ENCODE measurements around the gene RAD51B. TPM values are rescaled to one million over a fixed set of nuclear protein-coding genes. Genes with fewer than 3 reads are reported as not detected.

RAD51B gene
- polyA plus RNA-seq, 3 donors = 3.6 to 11.6 (median 9.4) TPM

GRCh38 chr14:68404146-68404527 is 584.6 kb downstream of the RAD51B start:
- Histone ChIP-seq H4K20me1 (ENCODE audit: insufficient read depth, low read length) (no peaks in the 10 kb centered on the region), H3K27me3 (ENCODE audit: control insufficient read depth in 2 of 2, insufficient read depth in 2 of 2, low read length in 2 of 2) (no peaks in the 10 kb centered on the region), H3K9ac (ENCODE audit: insufficient read depth, low read length, poor library complexity, severe bottlenecking) (no peak overlapping the region), H2AFZ (ENCODE audit: insufficient read depth, low read depth, low read length, poor library complexity, severe bottlenecking) (no peak overlapping the region), H3K9me3 (replicated peaks in 1 of 2; ENCODE audit: control insufficient read depth in 1 of 2, insufficient read depth in 1 of 2, low read length in 2 of 2) (no peaks in the 10 kb centered on the region), H3K4me1 (ENCODE audit: control insufficient read depth in 1 of 2, insufficient read depth in 2 of 2, low read length in 2 of 2) (peaks cover 5 to 6% of the 10 kb centered on the region in 2 donors), H3K36me3 (replicated peaks in 1 of 2; ENCODE audit: control insufficient read depth in 1 of 2, insufficient read depth in 2 of 2, low read length in 2 of 2) (no peaks in the 10 kb centered on the region), H3K27ac (ENCODE audit: low read depth in 1 of 2, low read length in 2 of 2) (no peak overlapping the region), H3K79me2 (ENCODE audit: insufficient read depth, low read length) (no peaks in the 10 kb centered on the region), H3K4me2 (replicated peaks; ENCODE audit: extremely low read depth, low read length, poor library complexity, severe bottlenecking) (no peak overlapping the region), H3K4me3 (replicated peaks in 1 of 3; ENCODE audit: low read depth in 2 of 3, low read length in 3 of 3) (no peak overlapping the region)
- Mint-ChIP-seq H3K4me3 (no peak overlapping the region), H3K27me3 (ENCODE audit: low read depth in 3 of 3) (peaks cover 0 to 3% (median 1%) of the 10 kb centered on the region in 3 donors), H3K27ac (peak overlapping the region in 1 of 7 donors; percentile 76), H3K36me3 (peaks cover 0 to 4% of the 10 kb centered on the region in 2 donors), H3K9me3 (no peaks in the 10 kb centered on the region), H3K4me1 (peaks cover 26% of the 10 kb centered on the region)
- no peak for TF ChIP-seq CTCF (IDR thresholded peaks at IDR 0.05)
- no CpG with 5 or more reads among the region's 1 CpG for WGBS (ENCODE audit: insufficient coverage)
- intact Hi-C loops (cut with micrococcal nuclease) = no loop called here
- DNase-seq = peak in 1 of 3 donors; percentile 16

GRCh38 chr14:68404652-68405183 is 585.1 kb downstream of the RAD51B start:
- TF ChIP-seq CTCF (IDR thresholded peaks at IDR 0.05) = no peak
- no peak for DNase-seq
- 75% methylated on average over 2 of the region's 5 CpGs for WGBS (ENCODE audit: insufficient coverage)
- Histone ChIP-seq H3K36me3 (replicated peaks in 1 of 2; ENCODE audit: control insufficient read depth in 1 of 2, insufficient read depth in 2 of 2, low read length in 2 of 2) (no peaks in the 10 kb centered on the region), H3K4me3 (replicated peaks in 1 of 3; ENCODE audit: low read depth in 2 of 3, low read length in 3 of 3) (no peak overlapping the region), H3K9ac (ENCODE audit: insufficient read depth, low read length, poor library complexity, severe bottlenecking) (no peak overlapping the region), H3K4me2 (replicated peaks; ENCODE audit: extremely low read depth, low read length, poor library complexity, severe bottlenecking) (no peak overlapping the region), H3K9me3 (replicated peaks in 1 of 2; ENCODE audit: control insufficient read depth in 1 of 2, insufficient read depth in 1 of 2, low read length in 2 of 2) (no peaks in the 10 kb centered on the region), H2AFZ (ENCODE audit: insufficient read depth, low read depth, low read length, poor library complexity, severe bottlenecking) (no peak overlapping the region), H4K20me1 (ENCODE audit: insufficient read depth, low read length) (no peaks in the 10 kb centered on the region), H3K27me3 (ENCODE audit: control insufficient read depth in 2 of 2, insufficient read depth in 2 of 2, low read length in 2 of 2) (no peaks in the 10 kb centered on the region), H3K27ac (ENCODE audit: low read depth in 1 of 2, low read length in 2 of 2) (no peak overlapping the region), H3K79me2 (ENCODE audit: insufficient read depth, low read length) (no peaks in the 10 kb centered on the region), H3K4me1 (ENCODE audit: control insufficient read depth in 1 of 2, insufficient read depth in 2 of 2, low read length in 2 of 2) (peaks cover 11% of the 10 kb centered on the region in 2 donors)
- Mint-ChIP-seq H3K9me3 (peaks cover 0 to 2% (median 0%) of the 10 kb centered on the region in 7 donors), H3K36me3 (peaks cover 0 to 6% of the 10 kb centered on the region in 2 donors), H3K27ac (peak overlapping the region in 3 of 7 donors; percentile 16 to 76 (median 42)), H3K27me3 (ENCODE audit: low read depth in 3 of 3) (peaks cover 0 to 3% (median 1%) of the 10 kb centered on the region in 3 donors), H3K4me1 (peaks cover 32% of the 10 kb centered on the region), H3K4me3 (no peak overlapping the region)
- intact Hi-C loops (cut with micrococcal nuclease) = no loop called here
